ENCODE results near the gene ATP6V1D. TPM values are rescaled to one million over a fixed set of nuclear protein-coding genes. Genes with fewer than 3 reads are reported as not detected.

Gene ATP6V1D
- total RNA-seq, 2 donors from 2014 or later, result 75.8 to 106 TPM

- Histone ChIP-seq H3K36me3 (peaks cover 19% of the 10 kb centered on the region), H3K27ac (no peak overlapping the region), H3K9ac (ENCODE audit: low read depth in 2 of 2, low read length in 2 of 2) (no peak overlapping the region), H3K27me3 (no peaks in the 10 kb centered on the region), H3K4me1 (peaks cover 4% of the 10 kb centered on the region), H3K9me3 (no peaks in the 10 kb centered on the region), H3K4me3 (no peak overlapping the region)
- intact Hi-C loops (cut with DNase I), result no loop called here
- no peak for TF ChIP-seq CTCF (IDR thresholded peaks at IDR 0.05)
- DNase-seq, result no peak
Measured at GRCh38 chr14:67385618-67386017, 26.0 kb upstream of the ATP6V1D start.

GRCh38 chr14:67385120-67385519 is 25.5 kb upstream of the ATP6V1D start:
- Histone ChIP-seq H3K36me3 (peaks cover 19% of the 10 kb centered on the region), H3K4me3 (no peak overlapping the region), H3K9ac (ENCODE audit: low read depth in 2 of 2, low read length in 2 of 2) (no peak overlapping the region), H3K9me3 (no peaks in the 10 kb centered on the region), H3K27ac (no peak overlapping the region), H3K27me3 (no peaks in the 10 kb centered on the region), H3K4me1 (peaks cover 4% of the 10 kb centered on the region)
- intact Hi-C loops (cut with DNase I), result no loop called here
- DNase-seq, result no peak
- TF ChIP-seq CTCF (IDR thresholded peaks at IDR 0.05), result no peak

GRCh38 chr14:67377916-67378315 is 18.3 kb upstream of the ATP6V1D start:
- no peak for DNase-seq
- intact Hi-C loops (cut with DNase I), result no loop called here

GRCh38 chr14:67373347-67373746 is 13.7 kb upstream of the ATP6V1D start:
- Histone ChIP-seq H3K4me1 (no peaks in the 10 kb centered on the region), H3K36me3 (peaks cover 20% of the 10 kb centered on the region), H3K4me3 (no peak overlapping the region), H3K9ac (ENCODE audit: low read depth in 2 of 2, low read length in 2 of 2) (no peak overlapping the region), H3K27ac (no peak overlapping the region), H3K9me3 (no peaks in the 10 kb centered on the region), H3K27me3 (no peaks in the 10 kb centered on the region)
- intact Hi-C loops (cut with DNase I), result no loop called here
- no peak for DNase-seq
- TF ChIP-seq CTCF (IDR thresholded peaks at IDR 0.05), result no peak

More at GRCh38 chr14:67377916-67378315, 18.3 kb upstream of the ATP6V1D start:
- H3K4me1 ChIP-seq, result no peaks in the 10 kb centered on the region
- H3K36me3 ChIP-seq, result peaks cover 35% of the 10 kb centered on the region
- no peak for TF ChIP-seq CTCF (IDR thresholded peaks at IDR 0.05)
- no peak overlapping the region for H3K9ac ChIP-seq (ENCODE audit: low read depth in 2 of 2, low read length in 2 of 2)
- H3K27ac ChIP-seq, result no peak overlapping the region
- H3K4me3 ChIP-seq, result no peak overlapping the region
- no peaks in the 10 kb centered on the region for H3K27me3 ChIP-seq
- no peaks in the 10 kb centered on the region for H3K9me3 ChIP-seq

- no peak overlapping the region for H3K4me3 ChIP-seq
- no peaks in the 10 kb centered on the region for H3K9me3 ChIP-seq
- DNase-seq, result no peak
- intact Hi-C loops (cut with DNase I), result no loop called here
- no peaks in the 10 kb centered on the region for H3K4me1 ChIP-seq
- peaks cover 20% of the 10 kb centered on the region for H3K36me3 ChIP-seq
- TF ChIP-seq CTCF (IDR thresholded peaks at IDR 0.05), result no peak
- H3K9ac ChIP-seq (ENCODE audit: low read depth in 2 of 2, low read length in 2 of 2), result no peak overlapping the region
- no peak overlapping the region for H3K27ac ChIP-seq
- H3K27me3 ChIP-seq, result no peaks in the 10 kb centered on the region
Measured at GRCh38 chr14:67372833-67373232, 13.2 kb upstream of the ATP6V1D start.
